ENCODE data around the gene CNNM4. TPM values are rescaled to one million over a fixed set of nuclear protein-coding genes. Genes with fewer than 3 reads are reported as not detected.
A peak's percentile ranks its signal among the peaks of the same experiment; 100 is the strongest.

Gene CNNM4
- polyA plus RNA-seq (ENCODE audit: insufficient read depth in 1 of 5, insufficient read length in 5 of 5, low replicate concordance in 1 of 5), result 10 to 100 TPM; 12.4 to 19.0 (median 15.6) TPM
- long read RNA-seq, donor 1, full-length matches to known transcripts, result 3 of 42 reads
- long read RNA-seq, donor 1, partial matches to known transcripts, result 39 of 42 reads
- long read RNA-seq, donor 1, other reads (novel, unspliced or antisense), result 0 of 42 reads
- long read RNA-seq, donor 2, result 0 reads
- long read RNA-seq, donor 3, full-length matches to known transcripts, result 1 of 1 reads
- long read RNA-seq, donor 3, partial matches to known transcripts, result 0 of 1 reads
- long read RNA-seq, donor 3, other reads (novel, unspliced or antisense), result 0 of 1 reads
- long read RNA-seq, donor 4, full-length matches to known transcripts, result 2 of 8 reads
- long read RNA-seq, donor 4, partial matches to known transcripts, result 6 of 8 reads
- long read RNA-seq, donor 4, other reads (novel, unspliced or antisense), result 0 of 8 reads
- long read RNA-seq, donor 5, full-length matches to known transcripts, result 2 of 2 reads
- long read RNA-seq, donor 5, partial matches to known transcripts, result 0 of 2 reads
- long read RNA-seq, donor 5, other reads (novel, unspliced or antisense), result 0 of 2 reads
- long read RNA-seq, donor 6, full-length matches to known transcripts, result 3 of 16 reads
- long read RNA-seq, donor 6, partial matches to known transcripts, result 13 of 16 reads
- long read RNA-seq, donor 6, other reads (novel, unspliced or antisense), result 0 of 16 reads
- long read RNA-seq, donor 7, full-length matches to known transcripts, result 2 of 9 reads
- long read RNA-seq, donor 7, partial matches to known transcripts, result 7 of 9 reads
- long read RNA-seq, donor 7, other reads (novel, unspliced or antisense), result 0 of 9 reads
- long read RNA-seq, donor 8, result 0 reads

DNA sequence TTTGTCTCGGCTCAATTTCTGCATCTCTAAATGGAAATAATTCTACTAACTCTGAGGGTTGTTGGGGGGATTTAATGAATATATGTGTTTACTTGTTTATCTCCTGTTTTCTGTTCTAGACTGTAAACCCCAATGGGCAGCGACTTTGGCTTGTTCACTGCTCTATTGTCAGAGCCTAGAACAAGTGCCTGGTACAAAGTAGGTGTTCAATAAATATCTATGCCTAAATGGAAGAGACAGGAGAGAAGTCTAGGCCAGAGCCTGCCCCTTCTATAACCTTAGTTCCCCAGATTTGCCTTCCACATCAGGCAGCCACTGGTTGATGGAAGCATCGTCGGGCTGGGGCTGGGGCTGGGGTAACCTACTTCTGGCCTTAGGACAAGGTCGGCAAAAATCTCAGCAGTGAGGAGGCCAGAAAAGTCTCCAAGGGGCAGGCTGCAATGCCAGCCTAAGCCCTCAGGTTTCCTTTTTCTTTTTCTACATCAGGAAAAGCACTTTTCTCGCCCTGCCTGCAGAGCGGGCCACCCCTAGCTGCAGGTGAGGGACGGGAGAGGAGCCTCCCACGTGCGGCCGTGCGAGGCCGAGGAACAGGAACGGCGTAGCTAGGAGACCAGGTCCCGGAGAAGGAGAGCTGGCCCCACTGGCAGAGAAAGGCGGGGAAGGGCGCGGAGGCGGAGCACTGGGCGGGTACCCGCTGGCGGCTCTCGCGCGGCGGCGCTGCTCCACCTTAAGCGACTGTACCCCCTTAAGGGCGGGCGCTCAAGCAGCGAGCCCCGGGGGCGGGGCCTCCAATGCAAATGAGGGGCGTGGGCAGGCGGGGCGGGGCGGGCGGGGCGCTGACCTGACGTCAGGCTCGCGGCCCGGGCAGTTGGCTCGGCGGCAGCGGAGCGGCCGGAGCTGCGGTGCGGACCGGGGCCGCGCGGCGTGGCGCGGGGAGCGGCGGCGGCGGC is at the start of gene CNNM4:
Gene CNNM4, plus strand, starts transcription at position 867 of the 950 bp plus-strand sequence. CDS start 98 bp downstream, outside the sequence.
- peak; percentile 89 to 90 for DNase-seq

DNA sequence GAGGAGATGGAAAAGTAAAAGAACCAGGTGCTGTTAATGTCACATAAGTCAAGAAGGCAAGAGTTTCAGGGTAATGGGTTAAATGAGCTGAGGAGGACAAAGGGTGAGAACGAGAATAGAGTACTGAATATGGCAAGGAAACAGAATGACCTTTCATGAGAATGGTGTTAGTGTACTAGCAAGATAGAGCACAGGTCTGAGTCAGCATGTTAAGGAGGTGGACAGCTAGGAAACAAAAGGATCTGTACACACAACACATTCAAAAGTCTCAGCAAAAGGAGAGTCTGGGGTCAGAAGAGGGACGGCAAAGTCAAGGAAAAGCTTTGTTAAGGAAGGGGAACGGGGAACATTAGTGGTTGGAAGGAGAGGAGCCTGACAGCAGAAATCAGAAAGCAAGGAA is 49.7 kb upstream of the CNNM4 start:
- DNase-seq, result no peak

DNA sequence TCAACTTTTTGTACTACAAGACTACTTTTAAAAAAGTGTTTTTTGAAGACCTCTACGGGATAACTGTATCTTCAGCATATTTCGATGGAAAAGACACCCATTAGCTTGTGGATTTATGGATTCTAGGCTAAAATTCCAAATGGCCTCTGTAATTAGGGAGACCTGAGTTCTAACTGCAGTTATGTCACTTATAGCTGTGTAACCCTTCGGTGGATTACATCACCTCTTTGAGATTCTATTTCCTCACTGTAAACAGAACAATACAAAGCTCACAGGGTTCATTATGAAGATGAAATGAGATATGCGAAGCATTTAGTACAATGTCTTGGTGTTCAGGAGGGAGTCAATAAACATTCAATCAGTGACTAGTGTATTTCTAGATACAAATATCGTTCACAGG is 45.0 kb upstream of the CNNM4 start:
- DNase-seq, result no peak

DNA sequence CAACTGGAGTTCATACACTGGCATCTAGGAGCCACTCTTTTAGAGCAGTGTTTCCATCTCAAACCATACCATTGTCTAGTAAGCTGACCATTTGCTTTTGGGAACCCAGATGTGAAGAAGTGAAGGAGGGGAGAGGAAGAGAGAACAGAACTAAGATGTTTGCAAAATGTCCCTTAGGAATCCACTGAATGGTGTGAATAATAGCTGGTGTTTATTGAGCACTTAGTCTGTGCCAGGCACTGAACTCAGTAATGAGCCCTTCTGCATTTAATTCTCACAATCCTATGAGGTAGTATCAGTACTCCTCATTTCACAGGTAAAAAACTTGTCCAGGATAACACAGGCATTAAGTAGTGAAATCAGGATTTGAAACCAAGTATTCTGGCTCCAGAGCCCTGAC is 44.3 kb upstream of the CNNM4 start:
- DNase-seq, result no peak

DNA sequence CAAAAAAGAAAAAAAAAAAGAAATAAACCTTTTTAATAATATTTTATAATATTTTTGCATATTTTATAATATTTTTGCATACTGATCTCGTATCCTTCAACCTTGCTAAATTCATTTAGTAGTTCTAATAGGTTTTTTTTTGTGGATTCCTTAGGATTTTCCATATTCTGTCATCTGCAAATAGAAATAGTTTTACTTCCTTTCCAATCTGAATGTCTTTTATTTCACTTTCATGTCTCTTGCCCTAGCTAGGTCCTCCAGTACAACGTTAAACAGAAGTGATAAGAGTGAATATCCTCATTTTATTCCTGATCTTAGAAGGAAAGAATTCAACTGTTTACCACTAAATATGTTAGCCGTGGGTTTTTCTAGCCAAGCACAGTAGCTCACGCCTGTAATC is 34.6 kb upstream of the CNNM4 start:
- no peak for DNase-seq

DNA sequence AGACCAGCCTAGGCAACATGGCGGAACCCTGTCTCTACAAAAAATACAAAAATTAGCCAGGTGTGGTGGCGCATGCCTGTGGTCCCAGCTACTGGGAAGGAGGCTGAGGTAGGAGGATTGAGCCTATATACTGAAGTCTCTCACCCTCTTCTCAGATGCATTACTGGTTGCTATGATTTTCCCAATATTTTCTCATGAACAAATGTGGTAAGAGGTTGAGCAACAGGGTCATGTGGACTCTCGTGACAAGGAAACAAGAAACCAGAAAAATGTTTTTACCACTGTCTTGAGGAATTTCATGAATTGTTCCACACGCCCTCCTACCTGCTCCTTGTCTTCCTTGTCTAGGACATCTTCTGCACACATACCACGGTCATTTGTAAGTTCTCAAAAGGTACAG is 33.3 kb upstream of the CNNM4 start:
- DNase-seq, result no peak

DNA sequence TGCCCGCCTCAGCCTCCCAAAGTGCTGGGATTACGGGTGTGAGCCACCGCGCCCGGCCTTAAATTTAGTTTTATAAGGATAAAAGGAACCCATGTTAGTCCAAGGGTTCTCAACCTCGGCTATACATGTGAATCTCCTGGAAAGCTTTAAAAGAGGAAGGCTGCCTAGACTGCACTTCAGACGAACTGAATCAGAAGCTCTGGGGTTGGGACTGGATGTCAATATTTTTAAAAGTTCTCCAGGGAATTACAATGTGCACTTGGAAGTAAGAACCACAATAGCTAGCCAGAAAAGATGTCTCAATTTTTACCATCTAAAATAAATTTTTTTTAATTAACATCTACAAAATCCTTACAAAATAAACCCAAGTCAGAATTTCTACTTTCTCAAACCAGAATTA is 31.0 kb upstream of the CNNM4 start:
- DNase-seq, result no peak

DNA sequence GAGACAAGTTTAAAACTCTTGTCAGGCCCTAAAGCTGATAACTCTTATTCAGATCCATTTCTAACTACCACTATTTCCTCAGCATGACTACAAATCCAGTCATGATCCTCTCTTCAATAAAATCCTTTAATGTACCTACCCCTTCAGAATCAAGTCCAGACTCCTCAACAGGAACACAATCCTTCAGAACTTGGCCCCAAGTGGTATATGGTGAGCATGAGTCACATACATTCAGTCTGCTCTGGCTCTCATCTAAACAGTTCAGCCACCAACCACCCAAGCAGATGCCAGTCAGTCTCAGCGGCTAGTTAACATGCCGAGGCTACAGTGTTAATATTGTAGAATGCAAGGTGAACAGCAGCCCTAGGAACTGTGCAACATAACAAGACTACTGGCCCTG is 30.5 kb upstream of the CNNM4 start:
- DNase-seq, result no peak

DNA sequence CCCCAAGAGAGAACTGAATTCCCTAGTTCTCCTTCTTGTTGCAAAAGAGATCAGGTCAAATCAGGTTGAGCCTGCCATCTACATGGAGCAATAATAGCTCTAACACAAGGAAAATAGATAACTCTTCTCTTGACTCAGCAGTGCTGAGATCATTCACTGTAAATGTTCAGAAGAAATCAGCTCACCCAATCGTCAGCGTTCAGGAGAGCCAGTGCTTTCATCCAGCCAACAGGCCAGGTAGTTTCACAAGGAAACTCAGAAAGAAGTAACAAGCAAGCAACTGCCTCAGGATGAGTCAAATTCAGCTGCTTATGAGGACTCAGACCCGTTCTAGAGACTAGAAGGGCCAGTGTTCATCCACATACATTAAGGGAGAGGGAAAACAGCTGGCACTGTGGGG is 26.8 kb upstream of the CNNM4 start:
- no peak for DNase-seq

DNA sequence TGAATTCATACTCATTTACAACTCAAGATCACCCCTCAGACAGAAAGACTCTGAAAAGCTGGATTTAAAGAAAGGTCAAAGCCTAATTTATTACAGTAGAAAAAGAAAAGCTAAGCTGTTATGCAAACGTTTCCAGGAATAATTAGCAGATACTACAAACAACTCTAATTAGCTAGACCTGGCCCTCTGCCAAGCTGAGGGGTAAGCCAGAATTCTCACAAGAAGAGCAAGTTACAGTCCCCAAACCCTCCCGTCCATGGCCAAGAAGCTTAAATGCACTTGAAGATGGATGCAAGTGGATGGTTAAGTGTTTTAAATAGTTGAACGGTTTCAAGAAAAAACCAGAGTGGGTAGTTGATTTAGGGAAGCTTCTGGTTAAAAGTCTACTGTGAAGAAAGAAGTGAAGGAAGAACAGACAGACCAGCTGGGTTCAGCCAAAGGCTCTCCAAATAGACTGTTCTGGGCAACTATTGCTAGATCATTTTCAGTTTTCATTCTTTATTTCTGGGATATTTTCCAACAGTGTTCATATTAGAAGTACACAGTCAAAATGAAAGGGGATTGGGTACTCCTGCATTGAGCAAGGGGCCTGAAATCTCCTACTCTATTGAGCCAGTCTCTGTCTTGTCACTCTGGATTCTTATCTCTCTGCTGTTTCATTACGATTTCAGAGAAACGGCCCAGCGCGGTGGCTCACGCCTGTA is 25.7 kb upstream of the CNNM4 start:
- DNase-seq, result peak; percentile 70 to 81

DNA sequence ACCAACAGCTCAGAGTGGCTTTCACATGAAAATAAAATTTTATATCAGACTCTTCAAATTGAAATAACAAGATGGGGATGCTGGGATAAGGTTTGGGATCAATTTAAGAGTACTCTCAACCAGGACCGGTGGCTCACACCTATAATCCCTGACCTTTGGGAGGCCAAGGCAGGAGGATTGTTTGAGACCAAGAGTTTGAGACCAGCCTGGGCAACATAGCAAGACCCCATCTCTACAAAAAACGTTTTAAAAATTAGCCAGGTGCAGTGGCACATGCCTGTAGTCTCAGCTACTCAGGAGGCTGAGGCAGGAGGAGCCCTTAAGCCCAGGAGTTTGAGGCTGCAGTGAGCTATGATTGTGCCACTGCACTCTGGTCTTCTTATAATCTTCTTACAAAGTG is 23.5 kb upstream of the CNNM4 start:
- DNase-seq, result no peak

DNA sequence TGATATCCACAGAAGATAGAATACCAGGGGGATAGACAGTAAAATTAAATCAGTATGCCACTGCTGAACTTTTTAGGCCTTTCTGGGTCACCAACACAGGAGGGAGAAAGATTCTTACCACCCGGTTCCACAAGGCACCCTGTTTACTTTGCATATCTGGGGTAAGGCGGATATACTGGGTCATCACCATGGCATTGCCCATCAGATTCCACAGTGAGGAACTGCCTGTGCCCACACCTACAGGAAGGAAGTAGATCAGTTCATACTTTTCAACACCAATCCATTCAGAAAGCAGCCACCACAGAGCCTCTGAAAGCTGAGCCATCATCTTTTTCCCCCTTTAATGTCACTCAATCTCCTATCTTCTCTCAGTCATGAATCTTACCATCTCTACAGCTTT is 22.9 kb upstream of the CNNM4 start:
- DNase-seq, result no peak

DNA sequence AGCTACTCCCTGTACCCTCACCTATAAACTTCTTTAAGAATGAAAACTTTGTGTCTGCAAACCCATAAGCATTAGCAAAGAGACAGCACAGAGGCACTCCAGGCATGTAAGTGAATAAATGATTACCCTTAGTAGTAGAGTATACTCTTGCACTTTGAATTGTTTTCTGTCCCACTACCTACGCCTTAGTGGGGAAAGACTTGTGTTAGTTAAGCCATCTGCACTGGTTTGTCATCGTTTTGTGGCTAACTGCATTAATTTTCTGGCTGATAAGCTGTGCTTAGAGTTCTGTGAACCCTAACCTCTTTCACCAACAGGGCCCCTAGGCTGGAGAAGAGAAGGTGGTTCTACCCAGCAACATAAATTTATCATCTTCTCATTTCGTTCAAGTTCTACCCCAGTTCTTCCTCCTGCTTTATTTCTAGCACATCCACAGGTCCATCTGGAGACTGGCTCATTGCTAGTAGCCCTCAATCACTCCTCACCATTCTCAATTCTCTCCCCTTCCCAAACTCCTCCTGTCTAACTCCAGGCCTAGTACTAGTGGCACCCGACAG is 21.5 kb upstream of the CNNM4 start:
- no peak for DNase-seq

DNA sequence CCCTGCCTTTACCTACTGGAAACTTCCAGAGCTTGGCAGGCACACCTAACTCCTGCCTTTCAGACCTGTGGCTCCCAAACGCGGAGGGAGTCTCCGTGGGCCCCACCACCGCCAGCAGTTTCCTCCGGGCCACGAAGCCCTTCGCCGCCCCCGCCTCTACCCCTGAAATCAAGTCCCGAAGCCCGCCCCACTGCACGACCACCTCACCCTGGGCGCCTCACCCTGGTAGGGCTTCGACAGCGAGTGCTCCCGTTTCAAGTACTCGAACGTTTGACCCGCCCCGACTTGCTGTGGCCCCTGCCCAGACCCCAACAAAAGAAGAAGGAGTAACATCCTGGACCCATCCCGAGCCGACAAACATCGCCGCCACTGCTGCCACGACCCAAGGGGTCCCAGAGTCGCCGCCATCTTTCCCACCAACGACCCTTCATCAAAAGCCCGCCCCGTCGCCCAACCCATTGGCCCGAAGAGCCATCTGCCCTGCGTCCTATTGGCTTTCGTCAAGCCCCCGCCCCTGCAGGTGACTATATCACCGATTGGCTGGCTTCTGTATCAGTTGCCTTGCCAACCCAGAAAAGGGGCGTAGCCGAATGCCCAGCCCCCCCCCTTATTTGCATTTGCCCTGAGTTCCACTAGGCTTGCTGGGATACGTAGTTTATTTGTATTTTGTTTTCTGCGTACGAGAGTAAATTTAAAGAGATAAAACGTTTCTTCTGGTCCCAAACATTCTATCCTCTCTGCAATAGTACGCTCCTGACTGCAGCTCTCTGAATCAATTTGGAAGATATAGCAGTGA is 20.9 kb upstream of the CNNM4 start, which contains the start of gene LMAN2L:
Gene LMAN2L, minus strand, starts transcription at position 432 of the 796 bp plus-strand sequence. Its CDS starts 24 bp downstream, at position 408.
- DNase-seq, result peak; percentile 96 to 97

DNA sequence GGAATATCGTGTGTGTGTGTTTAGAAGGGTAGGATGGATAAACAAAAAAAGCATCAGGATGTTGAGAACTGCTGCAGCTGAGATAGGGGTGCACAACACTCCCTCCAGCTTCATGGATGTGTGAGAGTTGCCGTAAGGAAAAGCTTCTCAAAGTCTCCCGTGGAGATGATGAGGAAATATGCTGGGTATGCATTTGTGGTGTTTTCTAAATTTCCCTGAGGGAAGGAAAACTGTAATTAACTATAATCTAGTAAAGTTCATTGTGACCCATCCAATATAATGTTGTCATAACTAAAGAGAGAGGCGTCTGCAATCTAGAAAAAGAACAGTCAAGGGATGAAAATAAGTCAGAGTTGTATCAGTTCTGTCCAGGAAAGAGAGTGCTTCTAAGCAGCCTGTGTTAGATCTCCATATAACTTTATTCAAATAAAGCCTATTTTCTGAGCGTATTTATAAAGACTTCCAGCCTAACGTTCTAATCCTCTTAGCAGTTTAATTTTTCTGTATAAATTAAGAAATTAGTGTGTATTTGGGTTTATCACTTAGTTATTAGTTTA is 13.6 kb upstream of the CNNM4 start:
- no peak for DNase-seq

DNA sequence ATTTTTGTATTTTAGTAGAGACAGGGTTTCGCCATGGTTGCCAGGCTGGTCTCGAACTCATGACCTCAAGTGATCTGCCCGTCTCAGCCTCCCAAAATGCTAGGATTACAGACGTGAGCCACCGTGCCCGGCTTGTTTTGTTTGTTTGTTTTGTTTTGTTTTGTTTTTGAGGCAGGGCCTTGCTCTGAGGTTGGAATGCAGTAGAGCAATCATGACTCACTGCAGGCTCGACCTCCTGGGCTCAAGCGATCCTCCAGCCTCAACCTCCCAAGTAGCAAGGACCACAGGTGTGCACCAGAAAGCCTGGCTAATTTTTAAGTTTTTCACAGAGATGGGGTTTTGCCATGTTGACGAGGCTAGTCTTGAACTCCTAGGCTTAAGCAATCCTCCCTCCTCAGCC is 8.9 kb upstream of the CNNM4 start:
- DNase-seq, result no peak

DNA sequence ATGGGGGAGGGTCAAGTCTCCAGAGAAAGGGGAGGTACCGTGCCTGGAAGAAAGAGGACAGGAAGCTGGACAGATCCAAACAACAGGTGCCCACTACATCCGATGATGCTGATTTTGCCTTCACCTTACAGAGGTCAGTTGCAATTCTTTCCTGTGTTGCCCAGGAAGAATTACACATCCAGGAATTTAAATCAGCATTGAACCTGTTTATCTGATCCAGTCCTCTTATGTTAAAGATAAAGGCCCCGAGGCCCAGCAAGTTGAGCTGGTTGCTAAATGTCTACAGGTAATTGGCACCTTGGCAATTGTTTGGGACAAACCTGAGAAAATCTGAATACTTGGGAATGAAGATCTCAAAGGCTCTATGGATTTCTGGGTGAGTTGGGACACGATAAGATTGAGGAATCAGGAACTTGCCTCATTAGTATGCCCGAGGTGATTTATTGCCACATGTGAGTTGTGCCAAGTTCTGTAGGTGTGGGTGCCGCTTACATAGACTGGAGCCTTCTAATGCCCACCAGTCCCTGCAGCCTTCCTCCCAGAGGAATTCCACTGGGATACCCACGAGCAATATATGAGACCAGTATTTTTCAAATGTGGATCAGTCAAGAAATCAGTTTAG is 6.9 kb upstream of the CNNM4 start:
- no peak for DNase-seq

DNA sequence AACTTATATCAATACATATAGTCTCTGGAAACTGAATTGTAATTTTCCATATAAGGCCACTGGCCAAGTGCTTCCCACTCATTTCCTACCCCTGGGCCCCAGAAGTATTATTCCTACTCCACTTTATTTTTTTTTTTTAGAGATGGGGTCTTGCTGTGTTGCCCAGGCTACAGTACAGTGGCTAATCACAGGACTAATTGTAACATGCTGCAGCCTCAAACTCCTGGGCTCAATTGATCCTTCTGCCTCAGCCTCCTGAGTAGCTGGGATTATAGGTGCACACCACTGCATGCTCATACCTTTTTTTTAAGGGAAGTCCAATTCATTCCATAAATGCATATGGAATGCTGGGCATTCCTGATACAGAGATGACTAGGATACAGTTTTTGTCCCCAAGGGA is 6.4 kb upstream of the CNNM4 start:
- no peak for DNase-seq
